Hippocampal formation (tissue), 2 donors: Measurements from ENCODE around the gene PRRT1B.
"Not testable (repeated sequence)": the region's sequence is repeated elsewhere in the genome, so short reads cannot be mapped to it uniquely, and the experiment has no call there.

ENCODE experiments used
- DNase-seq, 2 donors: peaks; one replicate each; lab custom pipeline; 2025; lab: John Stamatoyannopoulos, UW

Gene PRRT1B

DNA sequence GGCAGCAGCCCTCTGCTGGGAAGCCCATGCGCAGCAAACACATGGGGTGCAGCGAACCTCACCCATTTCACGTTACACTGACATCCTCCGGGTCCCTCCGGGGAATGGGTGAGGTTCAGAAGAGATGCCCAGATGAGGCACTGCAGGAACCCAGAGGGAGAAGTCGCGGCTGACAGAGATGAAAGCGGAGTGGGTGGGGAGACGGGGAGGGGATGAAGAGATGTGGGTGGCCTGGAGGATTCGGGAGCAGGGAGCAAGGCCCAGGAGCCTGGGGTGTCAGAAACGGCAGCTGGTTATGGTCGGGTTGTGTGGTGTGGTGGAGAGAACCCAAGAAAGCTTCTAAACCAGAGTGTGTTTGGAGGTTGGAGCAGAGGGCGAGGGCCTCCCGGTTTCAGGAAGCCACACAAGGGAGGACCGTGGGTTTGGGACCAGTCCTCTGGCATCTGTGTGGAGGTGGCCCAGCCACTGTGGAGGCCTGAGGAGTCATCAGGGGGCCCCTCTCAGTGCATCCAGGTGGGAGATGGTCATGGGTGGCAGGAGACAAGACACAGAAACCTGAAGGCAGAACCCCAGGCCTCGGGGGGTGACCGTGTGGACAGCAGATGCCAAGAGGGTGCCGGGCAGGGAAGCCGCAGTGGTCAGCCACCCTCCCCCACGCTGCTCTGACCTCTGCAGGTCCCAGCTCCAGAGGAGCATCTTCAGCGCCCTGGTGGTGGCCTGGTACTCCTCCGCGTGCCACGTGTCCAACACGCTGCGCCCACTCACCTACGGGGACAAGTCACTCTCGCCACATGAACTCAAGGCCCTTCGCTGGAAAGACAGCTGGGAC lies 22.9 kb upstream of the PRRT1B start:
- no peak for DNase-seq

DNA sequence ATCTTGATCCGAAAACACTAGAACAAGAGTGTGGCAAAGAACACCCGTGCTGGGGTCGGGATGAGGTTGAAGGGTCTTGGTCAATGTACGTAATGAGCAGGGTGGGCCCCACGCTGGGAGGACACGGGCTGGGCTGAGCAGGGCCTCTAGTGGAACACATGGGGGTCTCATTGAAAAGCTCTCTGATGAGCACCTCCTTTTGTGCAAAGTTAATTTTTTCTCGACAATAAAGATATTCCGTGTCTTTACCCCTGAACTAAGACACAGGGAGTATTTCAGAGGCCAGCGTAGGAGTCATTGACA lies 22.3 kb upstream of the PRRT1B start:
- no peak for DNase-seq

DNA sequence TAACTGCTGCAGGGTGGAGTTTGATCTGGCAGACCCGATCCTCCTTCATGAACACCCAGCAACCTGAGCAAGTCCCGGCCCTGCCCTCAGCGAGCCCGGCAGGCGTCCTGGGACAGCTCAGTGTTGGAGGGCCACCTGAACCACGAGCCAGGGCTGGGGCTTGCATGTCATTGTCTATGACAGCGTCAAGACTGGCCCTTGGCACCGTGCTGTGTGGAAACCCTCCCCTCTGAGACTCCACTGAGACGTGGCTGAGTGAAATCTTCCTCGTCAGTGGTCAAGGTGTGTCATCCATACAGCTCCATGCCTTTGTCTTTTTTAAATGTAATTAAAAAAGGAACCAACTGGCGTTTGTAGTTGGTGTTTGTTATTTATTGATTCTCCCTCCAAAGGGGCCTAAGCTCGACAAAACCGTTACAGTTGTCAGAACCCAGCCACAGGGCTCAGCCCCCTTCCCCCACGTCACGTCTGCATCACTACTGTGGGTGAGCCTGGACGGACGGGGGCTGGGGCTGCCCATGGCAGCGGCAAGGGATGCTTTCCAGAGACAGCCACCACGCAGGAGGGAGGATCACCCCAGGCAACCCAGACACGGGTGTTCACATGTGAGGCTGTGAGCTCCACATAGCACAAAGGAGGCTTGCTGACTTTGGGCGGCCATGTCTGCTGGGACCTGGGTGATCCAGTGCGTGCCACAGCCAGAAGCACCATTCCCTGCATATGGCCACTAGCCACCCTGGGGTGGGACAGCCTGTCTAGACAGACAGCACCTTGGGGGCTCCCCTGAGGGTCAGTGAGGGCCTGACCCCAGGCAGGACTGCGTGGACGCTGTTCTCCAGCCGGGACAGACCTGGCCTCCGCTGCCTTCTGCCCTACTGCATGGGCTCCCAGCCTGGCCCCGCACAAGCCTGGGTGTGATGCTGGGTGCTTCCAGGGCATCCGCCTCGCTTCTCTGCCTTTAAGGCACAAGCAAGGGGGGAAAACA lies 21.6 kb upstream of the PRRT1B start:
- DNase-seq: no peak

DNA sequence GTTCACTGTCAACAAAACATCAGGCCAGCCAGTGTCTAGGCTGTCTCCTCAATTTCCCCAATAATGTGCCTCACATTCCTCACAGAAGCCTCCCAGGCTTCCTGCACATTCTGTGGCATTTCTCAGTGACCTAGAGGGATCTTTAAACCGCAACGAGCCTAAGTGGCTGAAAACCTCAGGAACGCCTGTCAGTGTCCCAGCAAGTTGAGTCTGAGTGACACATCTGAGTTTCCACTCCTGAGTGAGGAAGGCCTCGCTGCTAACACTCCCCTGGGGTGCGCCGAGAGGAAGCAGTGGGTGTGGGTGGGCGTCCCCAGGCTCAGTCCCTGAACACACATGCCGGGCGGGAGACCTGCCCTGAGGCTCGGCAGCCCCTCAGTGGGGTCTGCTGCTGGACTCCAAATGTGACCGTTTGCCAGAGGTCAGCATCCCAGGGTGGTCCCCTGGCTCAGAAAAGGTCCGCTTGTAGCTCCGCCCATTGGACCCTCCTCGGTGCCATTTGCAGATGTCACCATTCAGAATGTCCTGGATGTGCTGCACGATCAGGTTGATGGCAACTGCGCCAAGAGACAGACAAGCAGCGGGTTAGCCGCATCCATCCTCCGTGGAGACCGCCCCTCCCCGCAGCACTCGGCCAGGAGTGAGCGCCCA lies 20.5 kb upstream of the PRRT1B start:
- DNase-seq: no peak

DNA sequence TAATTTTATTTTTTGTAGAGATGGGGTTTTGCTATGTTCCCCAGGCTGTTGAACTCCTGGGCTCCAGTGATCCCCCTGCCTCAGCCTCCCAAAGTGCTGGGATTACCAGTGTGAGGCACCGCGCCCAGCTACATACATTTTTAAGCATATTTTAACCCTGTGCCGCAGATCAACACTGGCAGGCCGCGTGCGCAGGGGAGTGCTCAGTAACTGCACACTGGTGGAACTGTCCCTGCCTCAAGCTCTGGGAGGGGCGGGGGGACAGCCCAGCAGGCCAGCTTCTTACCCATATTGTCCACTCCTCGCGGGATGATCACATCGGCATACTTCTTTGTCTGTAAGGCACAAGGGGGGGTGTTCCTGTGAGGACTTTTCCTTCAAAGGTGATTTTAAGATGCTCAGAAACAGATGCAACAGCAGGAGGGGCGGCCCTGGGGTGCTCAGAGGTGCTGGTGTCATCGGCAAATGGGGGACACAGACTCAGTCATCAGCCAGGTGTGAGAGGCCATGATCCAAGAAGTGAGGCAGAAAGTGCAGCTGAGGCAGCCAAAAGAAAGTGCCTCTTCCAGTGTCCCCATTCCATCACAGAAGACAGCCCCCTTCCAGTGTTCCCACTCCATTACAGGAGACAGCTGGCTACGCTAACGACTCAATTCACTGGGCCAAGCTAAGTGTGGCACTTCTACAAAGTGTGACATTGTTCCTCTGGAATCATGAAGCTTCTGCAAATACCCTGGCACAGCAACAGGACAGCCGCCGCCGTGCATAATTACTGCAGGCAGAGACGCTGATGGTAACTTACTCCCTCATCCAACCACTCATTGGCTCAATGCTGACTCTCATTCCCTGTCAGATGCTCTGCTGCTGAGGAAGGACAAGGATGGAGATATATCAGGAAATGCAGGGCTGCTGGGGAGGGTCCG lies 19.4 kb upstream of the PRRT1B start:
- peak; percentile 50 to 84 for DNase-seq

DNA sequence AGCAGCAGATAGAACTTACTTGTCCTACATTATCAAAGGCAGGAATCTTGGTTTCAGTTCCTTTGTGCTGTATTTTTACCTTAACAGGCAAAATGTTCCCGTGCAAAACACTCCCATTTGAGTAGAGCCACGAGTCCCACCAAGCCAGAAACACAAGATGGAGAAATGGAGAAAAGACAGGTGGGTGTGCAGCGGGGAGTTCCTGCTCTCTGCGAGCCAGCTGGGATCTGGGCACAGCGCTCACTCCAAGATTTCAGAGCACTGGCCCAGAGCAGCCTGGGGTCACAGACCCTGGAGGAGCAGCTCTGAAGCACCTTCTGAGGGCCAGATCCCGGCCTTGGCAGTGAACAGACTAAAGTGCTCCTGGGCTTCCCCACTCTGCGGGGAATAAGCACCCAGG lies 17.1 kb upstream of the PRRT1B start:
- DNase-seq: no peak

DNA sequence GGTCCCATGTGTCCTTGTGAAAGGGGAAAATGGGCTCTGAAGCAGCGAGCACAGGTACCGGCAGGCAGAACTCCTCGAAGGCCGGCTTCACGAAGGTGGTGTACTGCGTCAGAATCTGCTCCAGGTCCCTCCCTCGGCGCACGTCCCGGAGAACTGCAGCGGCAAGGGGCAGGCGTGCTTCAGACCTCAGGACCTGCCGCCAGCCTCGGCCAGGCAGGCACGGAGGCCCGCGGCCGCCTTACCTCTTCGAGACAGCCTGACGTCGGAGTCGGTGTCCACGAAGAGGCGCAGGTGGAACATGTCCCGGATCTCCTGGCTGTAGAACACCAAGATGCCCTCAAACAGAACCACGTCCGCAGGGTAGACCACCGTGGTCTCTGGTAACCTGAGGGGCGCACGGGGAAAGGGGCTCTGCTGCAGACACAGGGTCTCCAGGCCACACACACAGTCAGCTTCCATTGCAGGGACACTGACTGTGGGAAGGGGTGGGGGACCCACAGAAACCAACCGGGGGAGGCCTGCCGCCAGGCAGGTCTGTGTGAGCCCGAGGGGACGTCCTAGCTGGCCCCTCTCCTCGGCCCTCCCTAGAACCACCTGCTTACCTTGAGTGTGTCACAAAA lies 16.3 kb upstream of the PRRT1B start:
- DNase-seq: no peak

DNA sequence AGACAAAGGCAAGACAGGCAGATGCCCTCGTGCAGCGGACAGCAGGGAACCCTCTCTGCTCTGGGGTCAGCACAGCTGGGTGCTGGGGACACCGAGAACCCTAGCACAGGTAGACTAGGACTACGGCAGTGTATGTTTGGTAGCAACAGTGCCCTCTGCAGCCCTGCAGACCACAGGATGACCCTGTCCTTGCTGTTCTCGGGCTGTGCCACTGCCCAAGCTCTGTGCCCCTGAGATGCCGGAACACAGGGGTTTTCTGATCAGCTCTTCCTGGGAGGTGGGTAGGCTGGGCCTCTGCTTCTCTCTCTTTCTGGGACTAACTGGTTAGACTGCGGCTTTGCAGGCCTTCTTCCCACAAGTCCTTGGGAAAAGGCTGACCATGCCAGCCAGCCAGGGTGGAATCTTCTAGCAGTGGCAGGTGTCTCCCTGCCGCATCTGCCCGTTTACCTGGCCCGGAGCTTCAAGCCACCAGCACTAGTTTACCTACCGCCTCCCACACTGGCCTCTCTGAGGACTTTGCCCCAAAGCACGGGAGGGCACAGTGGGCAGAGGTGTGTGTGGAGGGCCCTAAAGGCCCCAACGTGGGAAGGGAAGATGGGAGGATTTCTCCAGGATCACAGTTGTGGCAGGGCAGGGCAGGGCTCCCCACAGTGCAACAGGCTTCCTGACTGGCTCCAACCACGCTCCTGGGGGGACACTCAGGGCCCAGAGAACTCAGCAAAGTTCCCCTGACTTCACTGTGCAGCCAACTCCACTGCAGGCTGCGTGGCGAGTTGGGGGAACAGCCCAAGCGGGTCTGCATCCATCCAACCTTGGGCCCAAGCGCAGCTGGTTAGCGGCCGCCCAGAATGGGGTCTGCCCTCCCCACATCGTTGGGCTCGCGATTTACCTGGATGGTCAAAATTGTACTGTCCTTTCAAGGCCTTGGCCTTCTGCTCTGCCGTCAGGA lies 15.5 kb upstream of the PRRT1B start:
- no peak for DNase-seq

DNA sequence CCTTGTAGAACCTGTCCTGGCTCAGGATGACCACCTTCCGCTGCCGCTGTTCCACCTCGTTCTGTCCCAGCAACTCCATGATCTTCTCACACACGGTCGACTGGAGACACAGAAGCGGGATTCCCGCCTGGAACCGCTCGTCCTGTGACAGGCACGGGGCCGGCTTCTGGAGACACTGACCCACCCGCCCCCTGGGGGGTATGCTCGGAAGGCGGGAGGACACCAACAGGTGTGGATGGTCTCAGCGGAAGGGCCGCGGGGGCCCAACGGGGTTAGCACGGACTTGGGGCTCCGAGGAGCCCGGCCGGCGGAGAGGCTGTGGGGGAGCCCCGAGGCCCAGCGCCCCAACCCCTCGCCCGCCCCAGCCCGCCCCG lies 14.8 kb upstream of the PRRT1B start:
- no peak for DNase-seq

DNA sequence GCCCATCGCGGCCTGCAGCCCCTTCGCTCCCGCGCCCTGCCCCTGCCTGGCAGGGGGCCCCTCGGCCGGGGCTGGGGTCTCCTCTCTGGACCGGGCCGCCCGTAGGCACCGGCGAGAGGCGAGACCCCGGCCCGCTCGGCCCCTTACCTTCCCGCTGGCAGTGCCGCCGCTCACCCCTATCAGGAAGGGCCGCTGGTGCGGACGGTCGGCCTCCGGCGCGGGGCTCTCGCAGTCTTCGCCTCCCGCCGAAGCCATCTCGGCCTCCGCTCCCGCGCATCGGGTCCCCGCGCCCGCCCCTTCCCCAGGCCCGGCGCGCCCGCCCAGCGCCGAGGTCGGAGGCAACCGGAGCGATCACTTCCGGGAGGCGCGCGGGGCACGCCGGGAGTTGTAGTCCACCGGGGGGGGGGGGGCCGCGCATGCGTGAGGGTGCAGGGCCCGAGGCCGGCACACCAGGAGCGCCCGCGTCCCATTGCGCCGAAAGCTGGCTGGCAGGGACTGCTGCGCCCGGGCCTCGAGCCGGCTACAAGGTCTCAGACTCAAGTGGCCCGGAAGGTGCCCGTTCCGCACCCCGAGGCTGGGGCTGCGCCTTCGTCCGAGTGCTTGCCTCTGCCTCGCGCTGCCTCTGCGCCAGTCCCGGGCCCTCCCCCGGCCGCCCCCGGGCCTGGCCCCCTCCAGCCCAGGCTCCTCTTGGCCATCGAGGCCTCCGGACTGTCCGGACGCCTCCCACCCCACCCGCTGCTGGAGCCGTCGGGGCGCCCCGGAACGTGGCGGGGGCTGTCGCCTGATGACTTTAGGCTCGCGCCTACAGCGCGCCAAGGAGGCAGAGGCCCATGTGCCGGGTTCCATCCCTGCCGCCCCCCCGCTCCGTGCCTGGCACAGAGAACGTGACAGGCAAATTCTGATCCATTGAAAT lies 14.1 kb upstream of the PRRT1B start, which contains the start of gene UCK1:
UCK1 (minus strand) TSS at position 344 of the 913 bp plus-strand sequence; CDS start at position 255, 89 bp downstream.
- peak; percentile 66 to 81 for DNase-seq

DNA sequence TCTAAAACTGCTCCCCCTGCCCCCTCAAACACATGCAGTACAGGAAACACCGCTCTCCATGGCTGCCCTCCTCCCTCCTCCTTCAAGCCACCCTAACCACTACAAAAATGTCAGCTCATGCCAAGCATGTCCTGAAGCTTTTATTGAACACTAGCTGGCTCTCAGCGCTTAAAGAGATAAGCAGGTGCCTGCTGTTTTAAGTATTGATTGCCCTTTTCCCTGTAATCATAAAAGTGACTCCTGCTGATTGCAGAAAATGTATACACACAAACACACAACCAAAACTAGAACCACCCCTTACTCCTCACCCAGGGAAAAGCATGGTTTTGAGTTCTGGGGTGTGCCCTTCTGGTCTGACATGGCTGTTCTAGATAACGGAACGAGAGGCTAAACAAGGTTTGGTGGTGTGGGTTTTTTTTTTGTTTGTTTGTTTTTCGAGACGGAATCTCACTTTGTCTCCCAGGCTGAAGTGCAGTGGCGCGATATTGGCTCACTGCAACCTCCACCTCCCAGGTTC lies 10.5 kb upstream of the PRRT1B start:
- DNase-seq: no peak

DNA sequence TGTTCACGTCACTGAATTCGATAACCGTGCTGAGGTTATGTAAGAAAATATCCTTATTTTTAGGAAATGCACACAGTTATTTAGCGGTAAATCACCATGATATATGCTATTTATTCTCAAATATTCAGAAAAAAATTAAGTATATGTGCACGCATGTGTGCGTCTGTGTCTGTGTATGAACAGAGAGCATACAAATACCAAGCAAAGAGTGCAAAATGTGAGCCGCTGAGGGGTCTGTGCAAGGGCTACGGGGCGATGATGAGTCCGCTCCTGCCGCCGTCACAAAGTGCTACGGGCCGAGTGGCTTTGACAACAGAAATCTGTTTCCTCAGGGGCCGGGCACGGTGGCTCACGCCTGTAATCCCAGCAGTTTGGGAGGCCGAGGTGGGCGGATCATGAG lies 7.4 kb upstream of the PRRT1B start:
- no peak for DNase-seq

DNA sequence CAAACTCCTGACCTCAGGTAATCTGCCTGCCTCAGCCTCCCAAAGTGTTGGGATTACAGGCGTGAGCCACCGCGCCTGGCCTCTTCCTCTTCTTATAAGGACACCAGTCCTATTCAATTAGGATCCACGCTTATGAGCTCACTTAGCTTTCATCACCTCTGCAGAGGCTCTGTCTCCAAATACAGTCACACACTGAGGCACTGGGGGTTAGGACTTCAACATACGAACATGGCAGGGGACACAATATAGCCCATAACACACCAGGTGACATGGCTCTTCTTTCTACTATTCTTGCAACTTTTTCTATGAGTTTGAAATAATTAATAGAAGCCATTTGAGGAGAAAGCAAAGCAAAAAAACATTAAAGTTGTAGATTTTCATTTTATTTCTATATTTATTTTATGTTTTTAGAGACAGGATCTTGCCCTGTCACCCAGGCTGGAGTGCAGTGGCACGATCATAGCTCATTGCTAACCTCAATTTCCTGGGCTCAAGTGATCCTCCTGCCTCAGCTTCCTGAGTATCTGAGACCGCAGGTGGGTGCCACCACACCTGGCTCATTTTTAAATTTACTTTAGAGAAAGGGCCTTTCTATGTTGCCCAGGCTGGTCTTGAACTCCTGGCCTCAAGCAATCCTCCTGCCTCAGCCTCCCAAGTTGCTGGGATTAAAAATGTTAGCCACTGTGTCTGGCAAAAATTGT lies 6.0 kb upstream of the PRRT1B start:
- DNase-seq: no peak

DNA sequence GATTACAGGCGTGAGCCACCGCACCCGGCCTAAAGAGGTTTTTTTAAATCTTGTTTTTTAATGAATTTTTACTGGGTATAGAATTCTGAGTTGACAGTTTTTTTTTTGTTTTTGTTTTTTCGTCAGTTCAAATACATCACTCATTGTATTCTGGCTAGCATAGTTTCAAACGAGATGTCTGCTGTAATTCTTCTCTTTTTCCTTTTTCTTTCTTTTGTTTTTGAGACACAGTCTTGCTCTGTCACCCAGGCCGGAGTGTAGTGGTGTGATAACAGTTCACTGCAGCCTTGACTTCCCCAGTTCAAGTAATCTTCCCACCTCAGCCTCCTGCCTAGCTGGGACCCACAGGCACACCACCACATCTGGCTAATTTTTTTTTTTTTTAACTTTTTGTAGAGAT lies 2.2 kb upstream of the PRRT1B start:
- no peak for DNase-seq

DNA sequence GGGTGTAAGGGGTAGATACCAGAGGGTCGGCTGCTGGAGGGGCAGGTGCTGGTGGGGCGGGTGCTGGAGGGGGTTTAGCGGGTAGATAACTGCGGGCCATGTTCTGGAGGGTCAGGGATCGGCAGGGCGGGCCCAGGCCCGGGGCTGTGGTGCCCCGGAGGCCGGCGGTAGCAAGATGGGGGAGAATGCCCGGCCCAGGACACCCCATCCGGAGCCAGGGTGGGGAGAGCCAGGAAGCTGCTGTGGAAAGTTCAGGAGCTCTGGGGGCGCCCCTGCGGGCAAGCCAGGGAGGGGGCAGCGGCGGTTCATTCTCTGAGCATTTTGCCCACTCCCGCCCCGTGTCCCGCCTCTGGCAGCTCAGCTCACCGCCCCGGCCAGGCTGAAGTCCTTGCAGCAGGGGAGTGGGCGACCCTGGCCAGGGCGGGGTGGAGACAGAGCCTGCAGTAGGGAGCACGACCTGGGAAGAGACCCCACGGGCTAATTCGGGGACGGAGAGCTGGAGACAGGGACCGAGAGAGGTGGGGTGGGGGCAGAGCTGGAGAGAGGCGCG lies 538 bp downstream of the PRRT1B start:
- no peak for DNase-seq

DNA sequence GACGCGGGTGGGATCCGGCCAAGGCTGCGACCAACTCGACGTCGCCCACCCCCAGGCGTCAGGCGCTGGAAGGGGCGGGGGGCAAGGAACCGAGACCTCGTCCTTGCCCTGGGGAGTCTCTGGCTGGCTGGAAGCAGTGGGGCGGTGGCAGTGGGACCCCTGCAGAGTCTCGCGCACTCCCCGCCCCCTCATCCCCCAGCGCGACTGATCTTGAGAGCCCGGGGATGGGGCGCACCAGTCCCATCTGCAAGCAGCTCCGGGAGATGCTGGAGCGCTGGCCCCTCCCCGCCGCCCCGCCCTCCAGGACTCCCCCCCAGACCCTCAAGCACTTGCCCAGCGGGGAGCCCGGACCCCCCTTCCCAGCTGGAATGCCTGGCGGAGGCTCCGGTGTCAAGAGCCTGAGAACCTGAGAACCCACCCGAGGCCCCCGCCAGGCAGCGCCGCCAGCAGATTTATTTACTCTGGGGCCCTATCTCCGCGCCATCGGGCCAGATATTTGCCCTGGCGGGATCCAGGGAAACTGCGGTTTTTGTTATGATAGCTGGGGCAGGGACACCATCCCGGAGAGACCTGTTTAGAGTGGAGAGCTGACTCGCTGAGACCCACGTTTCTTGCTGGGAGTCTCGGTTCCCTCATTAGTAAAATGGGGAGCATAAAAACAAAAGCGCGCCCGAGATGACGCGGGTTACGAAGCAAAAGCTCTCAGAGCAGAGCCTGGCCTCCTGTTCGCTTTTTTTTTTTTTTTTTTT lies 1.2 kb downstream of the PRRT1B start:
- DNase-seq: no peak

DNA sequence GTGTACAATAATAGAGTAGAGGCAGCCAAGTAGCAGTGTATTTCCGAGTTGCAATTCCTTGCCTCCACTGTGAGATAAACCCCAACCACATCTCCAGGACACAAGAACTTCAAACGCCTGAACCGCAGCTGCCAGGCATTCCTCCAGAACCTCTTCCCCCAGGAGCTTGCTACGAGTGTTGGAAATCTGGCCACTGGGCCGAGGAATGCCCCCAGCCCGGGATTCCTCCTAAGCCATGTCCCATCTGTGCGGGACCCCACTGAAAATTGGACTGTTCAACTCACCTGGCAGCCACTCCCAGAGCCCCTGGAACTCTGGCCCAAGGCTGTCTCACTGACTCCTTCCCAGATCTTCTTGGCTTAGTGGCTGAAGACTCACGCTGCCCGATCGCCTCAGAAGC lies 3.9 kb downstream of the PRRT1B start:
- not testable (repeated sequence) for DNase-seq
